T47D (cell line): ENCODE results near the gene DGKI.

Source experiments
- DNase-seq, 2 experiments: peaks; one replicate each; pipeline versions ENCODE4 v3.0.0 to v3.0.0-alpha.2; 2011 to 2012; ENCODE audit warnings: low read depth in 1 of 2, low spot score in 1 of 2
- JUND ChIP-seq: IDR thresholded peaks from 2 replicates; pipeline ENCODE4 v1.6.1; 2012; ENCODE audit warnings: low read depth
- in situ Hi-C: cut with HindIII; loops from 2 replicates; pipeline ENCODE4 v1.10.0; 2016; ENCODE audit warnings: low sequenced_read_pairs, low pct_unique_long_range_greater_than_20kb

The DGKI gene

DNA sequence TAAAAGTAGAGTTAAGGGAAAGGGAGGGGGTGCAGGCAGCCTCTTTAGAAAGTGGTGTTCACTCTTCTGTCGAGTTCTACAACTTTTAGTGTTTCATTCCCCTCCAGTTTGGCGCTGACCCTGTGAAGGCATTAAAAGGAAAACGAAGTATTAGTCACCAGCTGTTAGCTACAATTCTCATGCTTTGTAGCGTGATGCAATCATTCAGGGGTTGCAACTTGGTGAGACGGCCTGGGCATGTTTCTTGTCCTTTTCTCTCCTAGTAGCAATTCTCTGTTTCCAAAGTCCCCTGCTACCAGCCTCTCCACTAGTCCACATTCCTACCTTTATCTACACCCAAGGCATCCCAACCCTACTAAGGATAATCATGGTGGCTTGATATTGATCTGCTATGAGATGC, 33.7 kb upstream of the DGKI start:
- DNase-seq, result no peak
- in situ Hi-C loops, result no loop called here
- TF ChIP-seq JUND, result no peak

DNA sequence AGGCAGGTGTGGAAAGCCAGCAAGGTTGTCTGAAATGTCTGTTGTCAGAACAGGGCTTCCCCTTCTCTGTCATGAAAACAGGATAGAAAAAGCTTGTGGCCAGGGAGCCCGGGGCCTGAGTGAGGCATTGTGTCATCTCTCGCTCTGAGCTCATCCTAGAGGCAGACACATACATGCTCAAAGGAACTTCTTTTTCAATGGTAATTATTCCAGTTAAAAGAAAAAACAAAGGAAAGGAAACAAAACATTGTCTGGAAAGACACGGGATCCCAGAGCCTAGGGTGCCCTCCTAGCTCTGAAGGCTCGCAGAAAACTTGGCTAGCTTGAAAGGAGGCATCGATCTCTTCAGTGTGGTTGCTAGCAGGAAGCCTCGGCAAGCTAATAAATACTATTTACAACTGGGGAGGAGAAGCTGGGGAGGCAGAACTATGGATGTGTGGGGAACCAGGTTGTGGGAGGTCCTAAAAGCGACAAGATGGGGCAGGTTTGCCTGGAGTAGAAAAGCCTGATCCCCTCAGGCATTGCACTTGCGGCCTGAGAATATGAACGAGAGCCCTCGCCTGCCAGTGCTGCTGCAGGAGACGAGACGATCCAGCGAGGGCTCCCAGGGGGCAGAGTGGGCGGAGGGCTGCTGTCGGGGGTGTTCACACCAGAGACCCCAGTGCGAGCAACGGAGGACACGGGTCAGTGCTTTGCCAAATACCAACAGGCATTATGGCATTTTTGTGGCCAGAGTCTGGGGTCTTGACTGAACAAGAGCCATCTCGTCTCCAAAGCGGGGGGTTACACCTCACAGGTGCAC, 32.8 kb upstream of the DGKI start:
- in situ Hi-C loops, result no loop called here
- no peak for DNase-seq
- TF ChIP-seq JUND, result no peak

- in situ Hi-C loops, result no loop called here
- no peak for TF ChIP-seq JUND
- no peak for DNase-seq
Observed at GRCh38 chr7:137878333-137878961, 31.7 kb upstream of the DGKI start.

DNA sequence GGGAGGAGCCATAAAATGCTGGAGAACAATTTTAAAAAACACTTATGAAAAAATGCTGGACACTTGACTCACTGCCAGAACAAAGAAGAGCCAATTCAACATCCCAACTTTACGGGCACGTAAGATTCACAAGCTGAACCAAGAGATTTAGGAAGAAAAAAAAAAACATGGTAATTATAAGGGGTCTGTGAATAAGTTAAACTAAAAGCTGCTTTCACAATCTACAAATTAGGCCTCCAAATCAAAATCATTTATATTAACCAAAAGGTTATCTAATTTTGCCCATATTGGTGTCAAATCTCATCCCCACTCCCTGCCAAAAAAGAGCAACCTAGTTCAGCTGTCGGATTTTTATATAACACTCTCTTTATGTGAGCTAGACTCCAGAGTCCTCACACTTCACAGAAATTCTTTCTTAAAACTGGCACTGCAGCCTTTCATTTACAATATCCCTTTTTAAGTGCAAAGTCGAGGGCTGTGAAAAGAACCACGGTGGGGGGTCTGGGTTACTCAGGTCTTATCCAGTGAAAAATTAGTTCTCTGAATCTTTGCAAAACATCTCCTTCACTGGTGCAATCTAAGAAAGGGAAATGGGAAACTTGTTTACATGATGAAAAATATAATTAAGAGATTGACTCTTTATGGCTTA, 30.4 kb upstream of the DGKI start:
- in situ Hi-C loops, result no loop called here
- no peak for DNase-seq
- no peak for TF ChIP-seq JUND

DNA sequence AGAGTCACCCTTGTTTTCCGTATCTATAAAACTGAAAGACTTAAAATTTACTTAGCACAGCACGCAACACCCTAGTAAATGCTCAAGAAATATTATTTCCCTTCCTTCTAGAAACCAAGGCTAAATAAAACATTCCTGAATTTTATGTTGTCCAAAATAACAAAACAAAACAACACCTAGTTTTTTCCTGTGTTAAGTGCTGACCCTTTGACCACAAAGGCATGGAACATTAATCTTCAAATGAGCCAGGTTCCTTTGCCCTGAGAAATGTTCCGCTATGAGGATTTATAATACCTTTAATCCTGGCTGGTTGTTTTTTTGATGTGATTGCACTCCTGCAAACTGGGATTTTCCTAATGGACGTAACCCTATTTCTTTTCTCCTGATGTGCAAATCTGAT, 29.0 kb upstream of the DGKI start:
- in situ Hi-C loops, result no loop called here
- DNase-seq, result no peak
- TF ChIP-seq JUND, result no peak

GRCh38 chr7:137873979-137874777, 27.4 kb upstream of the DGKI start:
- in situ Hi-C loops, result no loop called here
- DNase-seq, result no peak
- TF ChIP-seq JUND, result no peak

GRCh38 chr7:137873524-137873923, 26.8 kb upstream of the DGKI start:
- no peak for DNase-seq
- in situ Hi-C loops, result no loop called here

DNA sequence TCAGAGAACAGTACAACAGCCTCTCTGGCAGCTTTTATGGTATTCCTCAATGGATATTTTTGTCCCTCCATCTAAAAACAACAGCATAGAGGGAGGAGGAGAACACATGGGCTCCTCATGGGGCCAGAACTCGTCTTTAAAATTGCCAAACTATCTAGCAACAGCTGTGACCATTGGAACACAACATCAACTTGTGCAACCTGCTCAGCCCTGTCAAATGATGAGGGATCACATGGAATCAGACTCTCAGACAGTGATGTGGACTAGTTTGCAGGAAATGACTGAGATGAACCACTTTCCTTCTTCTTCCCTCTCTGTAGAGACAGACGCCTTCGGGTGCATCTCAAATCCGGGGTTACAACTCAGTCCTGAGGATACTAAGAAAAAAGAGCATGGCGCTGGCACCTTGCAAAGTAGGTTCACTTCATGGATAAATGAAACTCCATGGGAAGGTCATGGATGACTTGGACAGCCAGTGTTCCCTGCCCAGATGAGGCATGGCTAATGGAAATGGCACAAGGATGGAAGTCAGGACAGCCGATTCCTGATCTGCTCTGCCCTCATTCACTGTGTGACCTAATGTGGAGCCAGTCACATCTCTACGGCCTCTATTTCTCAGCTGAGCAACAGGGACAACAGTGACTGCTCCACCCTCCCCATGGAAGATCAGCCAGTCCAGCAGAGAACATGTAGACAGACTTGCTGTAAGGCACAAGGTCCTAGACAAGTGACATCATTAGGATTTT, 24.6 kb upstream of the DGKI start:
- no peak for TF ChIP-seq JUND
- no peak for DNase-seq
- in situ Hi-C loops, result no loop called here

More at GRCh38 chr7:137873524-137873923, 26.8 kb upstream of the DGKI start:
- TF ChIP-seq JUND, result no peak

DNA sequence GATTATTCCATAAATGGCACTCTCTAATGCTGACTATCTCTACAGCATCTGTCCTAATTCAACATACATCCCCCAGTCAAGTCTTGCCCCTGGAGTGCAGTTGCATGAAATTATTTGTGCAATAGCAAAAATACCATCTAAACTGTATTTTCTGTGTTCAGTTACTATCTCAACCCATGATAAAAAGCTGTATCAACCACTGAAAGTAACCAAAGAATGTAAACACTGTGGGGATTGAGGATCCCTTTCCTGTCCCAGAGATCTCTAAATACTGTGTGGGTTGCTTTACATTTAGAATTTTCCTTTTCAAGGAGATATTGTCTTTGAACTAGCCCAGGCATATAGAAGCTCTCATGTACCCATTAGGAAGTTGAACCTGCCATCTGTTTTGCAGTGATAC, 23.9 kb upstream of the DGKI start:
- DNase-seq, result no peak
- in situ Hi-C loops, result no loop called here
- no peak for TF ChIP-seq JUND

DNA sequence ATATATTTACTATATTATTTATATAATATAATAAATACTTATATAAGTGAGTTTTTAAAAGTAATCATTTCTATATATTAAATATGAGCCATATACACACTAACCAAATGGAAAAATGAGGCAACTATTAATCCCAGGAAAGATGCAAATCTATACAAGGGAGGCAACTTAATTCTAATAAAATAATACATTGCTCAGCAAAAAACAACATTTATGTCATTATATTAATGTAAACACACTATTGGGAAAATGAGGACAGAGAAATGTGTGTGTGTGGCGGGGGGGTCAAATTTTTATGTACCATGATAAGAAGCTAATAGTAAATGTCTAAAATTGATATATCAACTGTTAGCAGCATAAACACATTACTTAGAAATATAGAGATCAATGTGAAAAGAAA, 23.3 kb upstream of the DGKI start:
- DNase-seq, result no peak
- in situ Hi-C loops, result no loop called here
- TF ChIP-seq JUND, result no peak

GRCh38 chr7:137869260-137869659, 22.5 kb upstream of the DGKI start:
- TF ChIP-seq JUND, result no peak
- in situ Hi-C loops, result no loop called here
- DNase-seq, result no peak

GRCh38 chr7:137867289-137867688, 20.5 kb upstream of the DGKI start:
- no peak for DNase-seq
- TF ChIP-seq JUND, result no peak
- in situ Hi-C loops, result no loop called here

GRCh38 chr7:137865764-137866163, 19.0 kb upstream of the DGKI start:
- in situ Hi-C loops, result no loop called here
- DNase-seq, result no peak
- no peak for TF ChIP-seq JUND
